ENCODE measurements around the gene CEP164.

GRCh38 chr11:117385906-117386305, 58.3 kb downstream of the CEP164 start:
- TF ChIP-seq CTCF (conservative IDR thresholded peaks at IDR 0.05) (no peak), EZH2 (IDR thresholded peaks at IDR 0.05; ENCODE audit: low read depth) (no peak)
